ENCODE results near the gene SH3GL2. TPM values are rescaled to one million over a fixed set of nuclear protein-coding genes. Genes with fewer than 3 reads are reported as not detected.

SH3GL2 gene
- total and polyA plus RNA-seq, 2 donors (not counting 3 experiments of a cell fraction or from before 2014, with no cell fraction given): 0.12 TPM; not detected in 1

GRCh38 chr9:17622749-17623148 lies 43.9 kb downstream of the SH3GL2 start:
- no peak for FAIRE-seq
- no peak for DNase-seq (ENCODE audit: low read depth, low spot score)
- intact Hi-C loops (cut with micrococcal nuclease): no loop called here

More at GRCh38 chr9:17622749-17623148, 43.9 kb downstream of the SH3GL2 start:
- H3K27me3 ChIP-seq (ENCODE audit: control insufficient read depth in 2 of 2, insufficient read depth in 2 of 2, low read length in 2 of 2): no peaks in the 10 kb centered on the region
- no peak overlapping the region for H3K27ac ChIP-seq (ENCODE audit: insufficient read depth, low read depth, low read length)
- H3K36me3 ChIP-seq (ENCODE audit: control insufficient read depth in 2 of 2, extremely low read depth in 1 of 2, insufficient read depth in 2 of 2, low read length in 2 of 2): no peaks in the 10 kb centered on the region
- no peak overlapping the region for H3K9ac ChIP-seq (replicated peaks; ENCODE audit: extremely low read depth, insufficient read depth, low read length)
- POLR2A ChIA-PET: no interaction called here
- H3K4me1 ChIP-seq (ENCODE audit: control insufficient read depth, extremely low read depth, insufficient read depth, low read length): no peaks in the 10 kb centered on the region
- no peak overlapping the region for H3K4me2 ChIP-seq (ENCODE audit: insufficient read depth, low read length)
- no peak overlapping the region for H2AFZ ChIP-seq (ENCODE audit: low read depth, low read length)
- H3K79me2 ChIP-seq (ENCODE audit: control insufficient read depth, insufficient read depth, low read length): no peaks in the 10 kb centered on the region
- H3K4me3 ChIP-seq (replicated peaks in 1 of 3; ENCODE audit: insufficient read depth in 1 of 3, low read depth in 1 of 3, low read length in 3 of 3): no peak overlapping the region
- dilution Hi-C loops (cut with MboI; ENCODE audit: extremely low pct_ligation_motif_present, low sequenced_read_pairs): no loop called here
- BruUV-seq (replicated peaks): no TSS peak
- H3K9me3 ChIP-seq (replicated peaks; ENCODE audit: control insufficient read depth, insufficient read depth, low read length): no peaks in the 10 kb centered on the region
- TF ChIP-seq MAX (IDR thresholded peaks at IDR 0.05; ENCODE audit: insufficient read depth, insufficient read length): no peak
- no peak for TF ChIP-seq EZH2 (IDR thresholded peaks at IDR 0.05; ENCODE audit: borderline replicate concordance, low read depth, low read length, severe bottlenecking)
- no peak for TF ChIP-seq GATA2 (IDR thresholded peaks at IDR 0.05; ENCODE audit: insufficient read depth, insufficient read length, low read depth, low read length)
- no peak for TF ChIP-seq JUN (IDR thresholded peaks at IDR 0.05; ENCODE audit: borderline replicate concordance, insufficient read depth, insufficient read length, low read depth)
- no peak for TF ChIP-seq POLR2A (IDR thresholded peaks at IDR 0.05; ENCODE audit: low read depth, low read length)
- no peak for TF ChIP-seq MYC (IDR thresholded peaks at IDR 0.05; ENCODE audit: low read depth, low read length)
- no peak for TF ChIP-seq FOS (IDR thresholded peaks at IDR 0.05; ENCODE audit: borderline replicate concordance, insufficient read depth, low read length)
- no peak for TF ChIP-seq CTCF (IDR thresholded peaks at IDR 0.05; ENCODE audit: extremely low read depth in 1 of 2, insufficient read depth in 1 of 2, low read depth in 1 of 2, low read length in 2 of 2)
- no peak for TF ChIP-seq POLR2AphosphoS5 (IDR thresholded peaks at IDR 0.05; ENCODE audit: insufficient read depth, low read depth, low read length)
- CTCF ChIA-PET: no interaction called here
- no peaks in the 10 kb centered on the region for H4K20me1 ChIP-seq (replicated peaks; ENCODE audit: control insufficient read depth, extremely low read depth, insufficient read depth, low read length)
- H3K9me1 ChIP-seq (replicated peaks; ENCODE audit: control insufficient read depth, extremely low read depth, insufficient read depth, low read length): no peaks in the 10 kb centered on the region
